DMS79 (cell line): ENCODE results near the gene SEMA4C.
"Not testable (repeated sequence)": the region's sequence is repeated elsewhere in the genome, so short reads cannot be mapped to it uniquely, and the experiment has no call there.

Experiments used
- DNase-seq: peaks from one replicate; lab custom pipeline; 2025; lab: John Stamatoyannopoulos, UW

The SEMA4C gene

DNA sequence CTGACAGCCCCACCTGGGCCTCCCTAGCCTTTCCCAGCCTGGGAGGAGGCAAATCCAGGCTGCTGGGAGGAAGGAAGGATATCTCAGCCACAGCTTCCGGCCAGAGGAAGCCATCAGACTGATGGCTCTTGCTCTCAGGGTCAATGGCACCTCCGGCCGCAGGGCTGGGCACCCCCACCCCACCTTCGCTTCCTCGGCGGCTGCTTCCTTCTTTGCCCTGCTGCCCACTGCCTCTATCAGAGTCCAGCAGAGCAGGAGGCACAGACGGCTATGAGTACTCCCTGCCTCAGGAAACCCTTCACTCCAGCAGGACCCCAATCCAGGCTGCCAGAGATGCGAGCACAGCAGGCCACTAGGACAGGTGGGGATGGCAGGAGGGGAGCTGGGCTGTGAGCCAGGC, 3.3 kb downstream of the SEMA4C start:
- no peak for DNase-seq

DNA sequence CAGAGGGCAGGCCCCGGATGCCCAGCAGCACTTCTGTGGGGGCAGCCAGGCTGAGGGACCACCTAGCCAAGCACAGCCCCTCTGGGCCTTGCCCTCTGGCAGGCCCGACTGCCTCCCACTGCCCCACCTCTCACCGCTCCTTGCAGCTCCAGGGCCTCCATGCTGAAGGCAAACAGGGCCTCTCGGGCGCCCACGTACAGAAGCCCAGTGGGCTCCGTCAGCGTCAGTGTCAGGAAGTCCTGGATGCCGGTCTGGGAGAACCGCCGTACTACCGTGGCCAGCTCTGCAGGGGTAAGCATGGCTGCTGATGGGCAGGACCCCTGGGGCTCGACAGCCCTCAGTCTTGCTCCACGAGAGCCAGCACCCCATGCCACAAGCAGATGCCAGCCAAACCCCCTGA, 3.7 kb downstream of the SEMA4C start:
- DNase-seq = no peak

DNA sequence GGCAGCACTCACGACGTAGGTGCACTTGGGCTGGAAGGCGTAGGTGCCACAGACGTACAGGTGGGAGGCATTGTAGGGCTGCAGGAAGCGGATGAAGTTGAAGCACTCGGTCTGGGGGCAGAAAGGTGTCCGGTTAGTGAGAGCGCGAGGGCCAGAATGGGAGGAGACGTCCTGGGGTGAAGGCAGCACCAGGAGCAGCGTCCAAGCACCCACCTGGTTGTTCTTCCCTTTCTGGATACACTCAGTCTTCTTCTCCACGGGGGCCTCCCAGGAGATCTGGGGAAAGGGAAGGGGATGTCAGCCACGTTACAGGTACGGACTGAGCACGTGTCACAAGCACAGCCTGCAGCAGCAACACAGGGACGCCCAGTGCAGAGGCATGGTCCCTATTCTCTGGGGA, 4.2 kb downstream of the SEMA4C start:
- DNase-seq = no peak

- DNase-seq = no peak
Observed at GRCh38 chr2:96864343-96865091, 5.4 kb downstream of the SEMA4C start.

GRCh38 chr2:96863575-96864342, 6.1 kb downstream of the SEMA4C start:
- DNase-seq = no peak

GRCh38 chr2:96863056-96863455, 6.8 kb downstream of the SEMA4C start:
- not testable (repeated sequence) for DNase-seq

DNA sequence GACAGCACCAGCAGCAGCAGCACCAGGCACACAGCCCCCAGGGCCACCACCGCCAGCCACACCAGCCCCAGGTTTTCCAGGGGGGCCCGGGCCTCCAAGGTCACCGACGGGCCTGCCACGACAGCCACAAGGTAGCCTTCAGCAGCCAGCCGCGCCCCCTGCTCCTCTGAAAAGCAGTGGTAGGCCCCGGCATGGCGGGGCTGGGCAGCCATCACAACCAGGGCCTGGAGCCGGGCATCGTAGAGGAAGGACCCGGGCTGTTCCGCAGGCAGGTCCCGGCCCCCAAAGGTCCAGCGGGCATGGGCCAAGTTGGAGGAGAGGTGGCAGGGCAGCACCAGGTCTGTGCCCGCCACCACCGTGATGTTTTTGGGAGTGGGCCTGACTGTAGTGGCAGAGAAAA, 8.8 kb downstream of the SEMA4C start:
- no peak for DNase-seq

DNA sequence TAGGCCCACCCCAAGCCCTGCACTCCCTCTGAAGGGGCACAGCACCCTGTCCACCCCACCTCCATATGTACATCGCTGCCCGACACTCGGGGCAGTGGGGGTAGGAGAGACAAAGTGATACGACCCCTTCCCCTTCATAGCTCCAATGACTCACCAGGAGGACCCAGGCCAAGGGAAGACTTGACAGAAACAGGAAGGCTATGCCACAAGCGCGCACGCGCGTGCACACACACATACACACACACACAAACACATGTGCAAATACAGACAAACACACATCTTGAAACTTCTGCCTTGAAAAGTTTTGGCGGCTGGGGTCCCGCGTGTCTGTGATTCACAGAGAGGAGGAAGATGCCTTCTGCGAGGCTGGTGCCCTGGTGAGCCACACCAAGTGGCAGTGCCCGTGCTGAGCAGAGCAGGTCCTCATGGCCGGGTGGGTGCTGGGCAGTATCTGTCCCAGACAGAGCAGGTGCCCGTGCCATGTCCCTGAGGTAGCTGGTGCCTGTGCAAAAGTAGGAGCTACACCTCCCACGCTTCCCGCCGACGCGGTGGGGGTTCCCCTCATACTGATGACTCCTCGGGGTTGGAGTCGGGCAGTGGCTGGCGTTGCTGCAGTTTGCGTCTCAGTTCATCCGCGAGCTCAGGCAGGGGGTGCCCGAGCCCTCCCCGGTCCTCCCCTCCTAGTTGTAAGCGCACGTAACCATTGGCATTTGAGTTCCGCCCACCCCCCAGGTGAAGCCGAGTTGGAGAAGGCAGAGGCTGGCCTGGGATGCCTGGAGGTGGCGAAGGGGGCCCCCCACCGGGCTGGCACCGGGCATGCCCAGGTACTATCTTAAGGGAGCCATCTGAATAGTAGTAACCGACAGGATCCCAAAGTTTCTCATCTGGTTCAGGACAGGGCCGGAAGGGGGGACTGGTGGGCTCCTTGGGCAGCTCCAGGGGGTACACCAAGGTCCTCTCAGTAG, 9.5 kb downstream of the SEMA4C start:
- no peak for DNase-seq

GRCh38 chr2:96859681-96860064, 10.2 kb downstream of the SEMA4C start:
- no peak for DNase-seq

DNA sequence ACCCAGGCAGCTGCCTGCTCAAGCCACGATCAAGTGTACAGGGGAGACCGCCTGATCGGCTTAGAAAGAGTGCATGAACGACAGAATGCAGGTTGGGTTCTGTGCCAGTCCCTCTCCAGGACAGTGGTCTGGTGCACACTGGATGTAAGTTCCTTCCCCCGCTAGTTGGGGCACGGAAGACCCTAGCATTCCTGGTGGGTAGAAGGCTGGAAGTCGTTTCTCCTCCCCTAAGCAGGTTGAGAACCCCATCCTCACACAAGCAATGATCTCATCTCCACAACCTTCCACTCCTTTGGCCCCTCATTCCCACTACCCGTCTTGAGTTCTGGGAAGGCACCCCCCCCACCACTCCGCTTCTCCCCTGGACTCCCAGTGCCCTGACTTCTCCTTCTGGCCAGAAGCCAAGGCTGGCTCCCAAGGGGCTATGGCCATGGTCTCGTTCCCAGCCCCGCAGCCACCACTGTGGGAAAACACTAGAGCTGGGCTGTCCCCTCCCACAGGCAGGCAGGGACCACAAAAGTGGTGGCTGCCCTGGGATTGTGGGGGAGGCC, 10.7 kb downstream of the SEMA4C start:
- no peak for DNase-seq

GRCh38 chr2:96857667-96858372, 12.1 kb downstream of the SEMA4C start, which contains the start of gene ANKRD39:
Gene ANKRD39 (minus strand): TSS chr2:96858016. CDS start chr2:96857987, 29 bp downstream.
- DNase-seq = peak; percentile 92

DNA sequence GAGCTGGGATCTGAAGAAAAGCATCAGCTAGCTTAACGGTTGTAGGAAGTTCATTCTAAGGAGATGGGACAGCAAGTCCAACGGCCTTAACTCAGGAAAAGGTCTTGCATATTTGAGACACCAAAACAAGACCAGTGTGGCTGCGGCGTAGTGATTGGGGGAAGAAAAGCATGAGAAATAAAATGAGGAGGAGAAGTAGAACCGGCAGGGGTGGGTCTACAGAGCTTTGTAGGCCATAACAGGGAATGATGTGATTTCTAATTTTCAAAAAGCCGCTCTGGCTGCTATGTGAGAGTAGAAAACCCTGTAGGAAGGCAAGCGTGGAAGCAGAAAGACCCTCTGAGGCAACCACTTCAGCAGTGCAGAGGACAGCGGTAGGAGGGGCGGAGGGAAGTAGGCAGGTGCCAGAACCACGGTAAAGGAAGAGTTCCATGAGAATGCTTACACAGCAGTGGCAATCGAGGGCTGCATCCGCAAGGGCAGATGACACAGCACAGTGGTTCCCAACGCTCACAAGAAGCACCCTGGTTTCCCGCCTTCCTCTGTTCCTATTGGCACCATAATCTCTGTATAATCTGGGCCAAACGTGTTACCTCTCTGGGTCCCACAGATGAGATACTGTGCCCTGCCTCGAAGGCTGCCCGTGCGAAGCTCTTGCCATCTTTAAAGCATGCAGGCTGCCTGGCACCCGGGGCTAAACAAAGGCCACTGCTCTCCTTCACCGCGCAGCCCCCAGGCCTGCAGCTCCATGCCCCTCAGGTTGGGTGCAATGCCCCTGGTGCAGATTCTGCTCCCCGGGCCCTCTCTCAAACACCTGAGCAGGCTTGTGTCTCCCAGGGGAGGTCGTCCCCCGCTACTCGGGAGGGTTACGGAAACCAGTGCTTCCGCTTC, 12.9 kb downstream of the SEMA4C start:
- DNase-seq = no peak

DNA sequence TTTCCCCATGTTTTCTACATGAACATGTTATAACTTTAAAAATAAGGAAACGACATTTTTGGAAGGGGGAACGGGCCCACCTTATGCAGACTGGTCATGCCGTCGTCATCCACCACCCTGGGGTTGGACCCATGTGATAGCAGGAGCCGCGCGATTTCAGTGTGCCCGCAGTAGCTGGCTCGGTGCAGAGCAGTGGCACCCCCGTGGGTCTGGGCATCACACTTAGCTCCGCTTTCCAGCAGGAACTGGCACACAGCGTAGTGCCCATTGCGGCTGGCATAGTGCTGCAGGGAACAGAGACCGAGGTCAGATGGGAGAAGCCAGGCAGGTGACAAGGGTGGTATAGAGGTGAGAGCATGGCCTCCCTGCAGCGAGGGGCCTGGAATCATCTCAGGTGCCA, 16.6 kb downstream of the SEMA4C start:
- DNase-seq = no peak

DNA sequence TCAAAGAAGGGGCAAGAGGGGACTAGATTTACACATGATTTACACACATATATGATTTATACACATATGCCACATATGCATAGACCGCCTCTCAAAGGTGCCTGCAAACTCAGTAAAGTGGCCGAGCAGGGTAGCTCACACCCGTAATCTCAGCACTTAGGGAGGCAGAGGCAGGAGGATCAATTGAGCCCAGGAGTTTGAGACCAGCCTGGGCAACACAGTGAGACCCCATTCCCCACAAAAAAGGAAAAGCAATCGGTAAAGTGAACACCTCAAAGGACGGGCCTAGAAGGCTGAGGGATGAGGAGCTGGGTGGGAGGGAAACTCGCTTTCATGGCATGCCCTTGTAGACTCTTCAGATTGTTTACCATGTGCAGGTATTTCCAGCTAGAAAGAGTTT, 17.2 kb downstream of the SEMA4C start:
- DNase-seq = no peak

- DNase-seq = no peak
Observed at GRCh38 chr2:96848264-96848663, 21.6 kb downstream of the SEMA4C start.

- no peak for DNase-seq
Observed at GRCh38 chr2:96847586-96847985, 22.3 kb downstream of the SEMA4C start.

- DNase-seq = no peak
Observed at GRCh38 chr2:96846825-96847224, 23.1 kb downstream of the SEMA4C start.

DNA sequence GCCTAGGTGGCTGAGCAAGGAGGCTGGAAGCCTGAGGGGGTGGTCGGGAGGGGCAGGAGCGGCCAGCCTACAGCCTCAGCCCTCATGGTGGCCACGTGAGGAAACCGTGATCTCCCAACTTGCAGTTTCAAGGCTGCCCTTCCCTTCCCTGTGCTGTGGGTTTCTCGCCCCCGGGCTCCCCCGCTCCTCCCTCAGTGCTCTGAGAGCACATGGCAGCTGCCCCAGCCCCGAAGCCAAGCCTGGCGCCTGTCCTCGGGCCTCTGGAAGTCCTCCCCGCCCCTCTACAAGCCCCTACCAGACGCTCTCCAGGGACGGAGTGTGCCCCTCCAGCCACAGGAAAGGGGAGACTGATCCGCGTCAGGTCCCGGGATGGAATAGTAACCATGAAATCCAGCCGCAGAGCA, 25.5 kb downstream of the SEMA4C start:
- DNase-seq = no peak

DNA sequence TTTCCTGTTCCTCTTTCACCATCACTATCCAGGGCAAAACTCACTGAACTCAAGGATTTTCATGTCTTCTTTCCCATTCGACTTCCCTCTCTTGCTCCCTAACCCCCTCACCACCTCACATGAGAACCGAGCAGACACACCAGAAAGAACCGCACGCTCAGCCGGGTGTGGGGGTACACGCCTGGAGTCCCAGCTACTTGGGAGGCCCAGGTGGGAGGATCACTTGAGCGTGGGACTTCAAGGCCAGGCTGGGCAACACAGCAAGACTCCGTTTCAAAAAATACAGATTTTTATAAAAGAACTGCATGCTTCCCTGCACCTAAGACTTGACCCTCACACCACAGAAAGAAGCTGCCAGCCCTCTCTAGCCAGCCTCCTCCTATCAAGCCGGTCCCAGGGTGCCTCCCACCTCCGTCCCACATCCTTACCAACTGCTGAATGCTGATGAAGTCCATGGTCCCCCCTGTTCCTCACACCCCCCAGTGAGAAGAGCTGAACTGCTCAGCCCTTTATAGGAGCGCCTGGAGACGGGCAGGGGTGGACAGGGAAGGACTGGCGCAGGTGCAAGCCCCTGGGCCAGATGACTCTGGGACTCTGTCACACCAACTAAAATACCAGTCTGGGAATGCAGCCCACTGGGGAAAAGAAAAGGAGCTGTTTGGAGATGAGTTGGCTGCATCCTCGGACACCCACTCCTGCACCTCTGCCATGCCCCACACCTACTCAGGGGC, 26.2 kb downstream of the SEMA4C start, which contains the start of gene ANKRD23:
TSS of gene ANKRD23 (minus strand) at position 484 of the 731 bp plus-strand sequence. CDS start at position 455, 29 bp downstream.
- DNase-seq = no peak
